Endodermal cell (in vitro differentiated cells): ENCODE measurements around the gene DYRK1B. TPM values are rescaled to one million over a fixed set of nuclear protein-coding genes. Genes with fewer than 3 reads are reported as not detected.

Source experiments
- DNase-seq: peaks from one replicate; pipeline ENCODE4 v3.0.0-alpha.2; 2017
- H3K27ac ChIP-seq: 2 replicates; pipeline ENCODE4 v1.5.1; 2013; ENCODE audit warnings: mild to moderate bottlenecking, low read depth, low read length, moderate library complexity
- H3K27me3 ChIP-seq: 2 replicates; pipeline ENCODE4 v1.6.1; 2013; ENCODE audit warnings: mild to moderate bottlenecking, low read length, moderate library complexity; ENCODE audit not compliant: insufficient read depth, control insufficient read depth, poor library complexity, severe bottlenecking
- H3K36me3 ChIP-seq: 2 replicates; pipeline ENCODE4 v1.7.0; 2013; ENCODE audit warnings: mild to moderate bottlenecking, low read length, moderate library complexity; ENCODE audit not compliant: control insufficient read depth, insufficient read depth
- H3K4me1 ChIP-seq: one replicate; pipeline ENCODE4 v1.7.0; 2013; ENCODE audit warnings: low read length; ENCODE audit not compliant: control insufficient read depth, insufficient read depth
- H3K4me3 ChIP-seq: 2 replicates; pipeline ENCODE4 v1.5.1; 2013; ENCODE audit warnings: mild to moderate bottlenecking, low read length, moderate library complexity
- H3K9ac ChIP-seq: 2 replicates; pipeline ENCODE4 v1.6.1; 2013; ENCODE audit warnings: mild to moderate bottlenecking, low read length, moderate library complexity; ENCODE audit not compliant: poor library complexity, severe bottlenecking; ENCODE audit errors: extremely low read depth
- H3K9me3 ChIP-seq: 2 replicates; pipeline ENCODE4 v1.6.1; 2013; ENCODE audit warnings: mild to moderate bottlenecking, low read length, moderate library complexity; ENCODE audit not compliant: control insufficient read depth
- H3K27ac Mint-ChIP-seq: 2 replicates; pipeline ENCODE4 v1.8.0; 2020; ENCODE audit warnings: mixed read lengths
- H3K27me3 Mint-ChIP-seq: 2 replicates; pipeline ENCODE4 v1.8.0; 2021; ENCODE audit warnings: mild to moderate bottlenecking, mixed read lengths; ENCODE audit not compliant: insufficient read depth
- H3K36me3 Mint-ChIP-seq: 2 replicates; pipeline ENCODE4 v1.8.0; 2020; ENCODE audit warnings: low read depth, mixed read lengths
- H3K4me1 Mint-ChIP-seq: 2 replicates; pipeline ENCODE4 v1.8.0; 2020; ENCODE audit warnings: mixed read lengths
- H3K4me3 Mint-ChIP-seq: 2 replicates; pipeline ENCODE4 v1.8.0; 2020; ENCODE audit warnings: mild to moderate bottlenecking, moderate library complexity, mixed read lengths
- H3K9me3 Mint-ChIP-seq: 2 replicates; pipeline ENCODE4 v1.8.0; 2020; ENCODE audit warnings: mild to moderate bottlenecking, mixed read lengths
- WGBS, 2 experiments: methylation state at CpG; one replicate each; pipeline versions ENCODE4 v1.1.5 to v1.1.7; 2013; ENCODE audit warnings: missing lambda C conversion rate in 2 of 2, mixed read lengths in 1 of 2; ENCODE audit not compliant: insufficient coverage in 1 of 2, insufficient read length in 1 of 2; 5-methylcytosine and 5-hydroxymethylcytosine counted together
- total RNA-seq, 2 donors: library from RNA; stranded (reverse); fragmentation: NEBNext Ultra II Directional in 1 of 2; extraction: Animal tissue kit (Norgen Biotek cat#: 25700) in 1 of 2; gene quantifications; 2 replicates in 1 of 2; 3 replicates in 1 of 2; pipeline ENCODE4 v1.2.1, GENCODE V29; 2021
- TF ChIP-seq, protein P1 (sequence below): fragments of 200-600 bp; sonication (generic); conservative IDR thresholded peaks from 2 replicates; pipeline ENCODE4 v1.5.0; 2021; ENCODE audit warnings: antibody characterized with exemption, mild to moderate bottlenecking

Gene DYRK1B
- total RNA-seq, 2 donors from 2014 or later, result 21.8 to 37.7 TPM

DNA sequence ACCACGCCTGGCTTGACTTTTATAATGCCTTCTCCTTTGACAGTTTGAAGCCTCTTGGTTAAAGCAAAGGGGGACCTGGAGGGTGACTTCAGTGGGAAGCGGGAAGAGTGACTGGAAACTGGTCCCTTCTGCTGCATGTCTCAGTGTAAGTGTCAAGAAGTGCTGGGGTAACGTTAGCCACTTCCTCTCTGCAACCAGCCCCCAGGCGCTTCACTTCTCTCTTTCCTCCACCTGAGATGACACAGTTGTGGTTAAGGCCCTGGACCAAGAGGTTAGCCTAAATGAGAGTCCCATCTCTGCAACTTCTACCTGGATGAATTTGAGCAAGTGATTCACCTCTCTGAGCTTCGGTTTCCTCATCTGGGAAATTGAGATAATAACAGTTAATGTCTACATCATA lies 39.0 kb downstream of the DYRK1B start:
- Histone ChIP-seq H3K27ac (no peak overlapping the region), H3K4me3 (no peak overlapping the region), H3K9ac (no peak overlapping the region), H3K36me3 (no peaks in the 10 kb centered on the region), H3K4me1 (no peaks in the 10 kb centered on the region), H3K9me3 (no peaks in the 10 kb centered on the region), H3K27me3 (no peaks in the 10 kb centered on the region)
- no peak overlapping the region for H3K27ac Mint-ChIP-seq
- no peak for DNase-seq
- H3K4me3 Mint-ChIP-seq, result no peak overlapping the region
- no peaks in the 10 kb centered on the region for H3K27me3 Mint-ChIP-seq
- WGBS, 2 experiments, result 86 to 100% methylated on average over 1 to 5 of the region's 5 CpGs
- TF ChIP-seq, protein P1, sequence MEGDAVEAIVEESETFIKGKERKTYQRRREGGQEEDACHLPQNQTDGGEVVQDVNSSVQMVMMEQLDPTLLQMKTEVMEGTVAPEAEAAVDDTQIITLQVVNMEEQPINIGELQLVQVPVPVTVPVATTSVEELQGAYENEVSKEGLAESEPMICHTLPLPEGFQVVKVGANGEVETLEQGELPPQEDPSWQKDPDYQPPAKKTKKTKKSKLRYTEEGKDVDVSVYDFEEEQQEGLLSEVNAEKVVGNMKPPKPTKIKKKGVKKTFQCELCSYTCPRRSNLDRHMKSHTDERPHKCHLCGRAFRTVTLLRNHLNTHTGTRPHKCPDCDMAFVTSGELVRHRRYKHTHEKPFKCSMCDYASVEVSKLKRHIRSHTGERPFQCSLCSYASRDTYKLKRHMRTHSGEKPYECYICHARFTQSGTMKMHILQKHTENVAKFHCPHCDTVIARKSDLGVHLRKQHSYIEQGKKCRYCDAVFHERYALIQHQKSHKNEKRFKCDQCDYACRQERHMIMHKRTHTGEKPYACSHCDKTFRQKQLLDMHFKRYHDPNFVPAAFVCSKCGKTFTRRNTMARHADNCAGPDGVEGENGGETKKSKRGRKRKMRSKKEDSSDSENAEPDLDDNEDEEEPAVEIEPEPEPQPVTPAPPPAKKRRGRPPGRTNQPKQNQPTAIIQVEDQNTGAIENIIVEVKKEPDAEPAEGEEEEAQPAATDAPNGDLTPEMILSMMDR, result no peak
- H3K36me3 Mint-ChIP-seq, result no peaks in the 10 kb centered on the region
- no peaks in the 10 kb centered on the region for H3K9me3 Mint-ChIP-seq
- H3K4me1 Mint-ChIP-seq, result peaks cover 4% of the 10 kb centered on the region

DNA sequence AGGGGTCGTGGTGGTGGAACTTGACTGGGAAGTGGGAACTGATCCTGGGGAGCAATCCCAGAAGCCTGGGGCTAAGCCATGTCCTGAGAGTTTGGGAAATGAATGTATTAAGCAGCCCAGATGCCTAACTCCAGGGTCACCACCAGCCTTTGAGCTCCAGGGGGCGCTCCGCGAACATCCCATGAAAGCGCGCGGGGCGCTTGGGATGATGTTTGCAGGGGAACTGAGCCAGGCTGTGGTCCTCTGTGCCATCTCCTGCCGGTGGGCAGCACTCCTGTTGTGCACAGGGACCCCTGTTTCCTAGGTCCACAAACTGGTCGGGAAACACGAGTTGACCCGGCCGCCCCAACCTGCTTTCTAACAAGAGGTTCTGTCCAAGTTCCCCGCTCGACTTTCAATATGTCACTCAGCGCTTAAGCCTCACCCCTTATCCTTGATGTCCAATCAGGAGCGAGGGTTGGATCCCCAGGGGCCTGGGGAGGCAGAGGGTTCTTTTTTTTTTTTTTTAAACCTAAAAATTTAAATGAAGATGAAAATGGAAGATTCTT lies 40.9 kb downstream of the DYRK1B start:
- WGBS, 2 experiments, result 0 to 1% methylated on average over 12 to 17 of the region's 17 CpGs
- TF ChIP-seq, protein P1, result peak; percentile 98
- Histone ChIP-seq H3K4me1 (no peaks in the 10 kb centered on the region), H3K4me3 (peak overlapping the region; percentile 72), H3K36me3 (no peaks in the 10 kb centered on the region), H3K27me3 (no peaks in the 10 kb centered on the region), H3K27ac (no peak overlapping the region), H3K9me3 (no peaks in the 10 kb centered on the region), H3K9ac (no peak overlapping the region)
- Mint-ChIP-seq H3K36me3 (no peaks in the 10 kb centered on the region), H3K27ac (no peak overlapping the region), H3K9me3 (no peaks in the 10 kb centered on the region), H3K4me3 (peak overlapping the region; percentile 42), H3K27me3 (no peaks in the 10 kb centered on the region), H3K4me1 (peaks cover 4% of the 10 kb centered on the region)
- peak; percentile 94 for DNase-seq

DNA sequence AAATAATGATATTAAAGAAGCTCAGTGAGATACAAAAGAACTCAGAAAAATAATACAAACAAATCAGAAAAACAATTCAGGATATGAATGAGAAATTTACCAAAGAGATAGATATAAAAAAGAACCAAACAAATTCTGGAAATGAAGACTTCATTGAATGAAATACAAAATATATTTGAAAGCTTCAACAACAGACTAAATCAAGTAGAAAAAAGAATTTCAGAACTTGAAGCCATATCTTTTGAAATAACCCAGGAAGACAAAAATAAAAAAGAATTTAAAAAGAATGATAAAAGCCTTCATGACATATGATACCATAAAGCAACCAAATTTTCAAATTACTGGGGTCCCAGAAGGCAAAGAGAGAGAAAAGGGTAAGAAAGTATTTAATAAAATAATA lies 45.7 kb downstream of the DYRK1B start:
- Mint-ChIP-seq H3K27me3 (peaks cover 23% of the 10 kb centered on the region), H3K4me1 (no peaks in the 10 kb centered on the region), H3K4me3 (no peak overlapping the region), H3K36me3 (no peaks in the 10 kb centered on the region), H3K9me3 (no peaks in the 10 kb centered on the region), H3K27ac (no peak overlapping the region)
- Histone ChIP-seq H3K9me3 (no peaks in the 10 kb centered on the region), H3K9ac (no peak overlapping the region), H3K27me3 (peaks cover 18% of the 10 kb centered on the region), H3K27ac (no peak overlapping the region), H3K36me3 (no peaks in the 10 kb centered on the region), H3K4me1 (no peaks in the 10 kb centered on the region), H3K4me3 (no peak overlapping the region)
- no peak for DNase-seq
- TF ChIP-seq, protein P1, result no peak
